OCI-LY7 (cell line): ENCODE results near the gene SIRPG. TPM values are rescaled to one million over a fixed set of nuclear protein-coding genes. Genes with fewer than 3 reads are reported as not detected.

Source experiments
- BruUV-seq: library from RNA; stranded (reverse); fragments of 400-500 nt; replicated peaks from 2 replicates; lab custom pipeline; 2021; lab: Mats Ljungman, UMichigan
- CTCF ChIA-PET: fragments of 300-600 bp; sonication (Branson Sonifier 250); formaldehyde crosslinking; loops from one replicate; lab custom pipeline; 2022; ENCODE audit warnings: antibody characterized with exemption; ENCODE audit not compliant: unreplicated experiment; lab: Charles Lee
- POLR2A ChIA-PET: fragments of 300-600 bp; sonication (Branson Sonifier 250); formaldehyde crosslinking; loops from one replicate; lab custom pipeline; 2022; ENCODE audit warnings: antibody characterized with exemption; lab: Charles Lee
- DNase-seq: peaks from one replicate; pipeline ENCODE4 v3.0.0-alpha.2; 2015; ENCODE audit warnings: low spot score
- H2AFZ ChIP-seq: fragments of 200-600 bp; sonication (generic), shearing (Covaris generic); 2 replicates; pipeline ENCODE4 v1.6.1; 2014; ENCODE audit warnings: mild to moderate bottlenecking, antibody characterized with exemption, low read length, moderate library complexity
- H3K27ac ChIP-seq: fragments of 200-600 bp; sonication (generic); 2 replicates; pipeline ENCODE4 v1.5.1; 2014; ENCODE audit warnings: mixed run types, low read depth, mild to moderate bottlenecking, moderate library complexity, low read length, inconsistent platforms; ENCODE audit not compliant: poor library complexity, severe bottlenecking
- H3K36me3 ChIP-seq: fragments of 200-600 bp; sonication (generic); 2 replicates; pipeline ENCODE4 v1.6.1; 2014; ENCODE audit warnings: mild to moderate bottlenecking, antibody characterized with exemption, low read length, moderate library complexity, mixed read lengths; ENCODE audit not compliant: insufficient read depth
- H3K4me1 ChIP-seq: fragments of 200-600 bp; sonication (generic); 2 replicates; pipeline ENCODE4 v1.5.1; 2014; ENCODE audit warnings: mild to moderate bottlenecking, low read length; ENCODE audit not compliant: insufficient read depth, poor library complexity, severe bottlenecking
- H3K4me2 ChIP-seq: fragments of 200-600 bp; sonication (generic); 2 replicates; pipeline ENCODE4 v1.6.1; 2014; ENCODE audit warnings: mild to moderate bottlenecking, low read length
- H3K4me3 ChIP-seq: fragments of 200-600 bp; sonication (generic); 2 replicates; pipeline ENCODE4 v1.5.1; 2014; ENCODE audit warnings: mild to moderate bottlenecking, low read depth, low read length; ENCODE audit not compliant: poor library complexity, severe bottlenecking
- H3K79me2 ChIP-seq: fragments of 200-600 bp; sonication (generic); 2 replicates; pipeline ENCODE4 v1.6.1; 2016; ENCODE audit warnings: low read depth, mild to moderate bottlenecking, low read length, moderate library complexity, mixed read lengths; ENCODE audit not compliant: insufficient read depth
- H3K9me2 ChIP-seq: fragments of 200-600 bp; sonication (generic); 2 replicates; pipeline ENCODE4 v1.6.1; 2016; ENCODE audit warnings: mild to moderate bottlenecking, low read length, mixed read lengths; ENCODE audit not compliant: insufficient read depth
- H3K9me3 ChIP-seq: fragments of 200-600 bp; sonication (generic); 2 replicates; pipeline ENCODE4 v1.6.1; 2014; ENCODE audit warnings: mild to moderate bottlenecking, mixed run types, low read length, mixed read lengths
- H4K20me1 ChIP-seq: fragments of 200-600 bp; sonication (generic); 2 replicates; pipeline ENCODE4 v1.6.1; 2014; ENCODE audit warnings: mild to moderate bottlenecking, antibody characterized with exemption, low read length, moderate library complexity, mixed read lengths; ENCODE audit not compliant: insufficient read depth
- EZH2phosphoT487 ChIP-seq: fragments of 200-600 bp; sonication (generic); IDR thresholded peaks from 2 replicates; pipeline ENCODE4 v1.6.1; 2018; ENCODE audit warnings: low read depth, borderline replicate concordance, mild to moderate bottlenecking, mixed run types, antibody characterized with exemption, low read length, moderate library complexity, mixed read lengths
- intact Hi-C: fragments of 100-400 bp; cut with micrococcal nuclease; formaldehyde crosslinking; loops from one replicate; pipeline ENCODE4 v1.10.0; 2022; ENCODE audit not compliant: unreplicated experiment
- total RNA-seq, 2 experiments: library from RNA; depleted of rRNA in 1 of 2; stranded (reverse); fragments of >200 nt in 1 of 2; shearing (Covaris generic) in 1 of 2; gene quantifications; 2 replicates each; pipeline ENCODE4 v1.2.3, GENCODE V29; 2014 to 2022
- TF ChIP-seq, protein P1 (sequence below): fragments of 200-600 bp; sonication (generic); conservative IDR thresholded peaks from 2 replicates; pipeline ENCODE4 v1.5.1; 2014; ENCODE audit warnings: mild to moderate bottlenecking, antibody characterized with exemption, low read length, moderate library complexity, mixed read lengths

Gene SIRPG
- total RNA-seq, 2 experiments from 2014 or later, result not detected

DNA sequence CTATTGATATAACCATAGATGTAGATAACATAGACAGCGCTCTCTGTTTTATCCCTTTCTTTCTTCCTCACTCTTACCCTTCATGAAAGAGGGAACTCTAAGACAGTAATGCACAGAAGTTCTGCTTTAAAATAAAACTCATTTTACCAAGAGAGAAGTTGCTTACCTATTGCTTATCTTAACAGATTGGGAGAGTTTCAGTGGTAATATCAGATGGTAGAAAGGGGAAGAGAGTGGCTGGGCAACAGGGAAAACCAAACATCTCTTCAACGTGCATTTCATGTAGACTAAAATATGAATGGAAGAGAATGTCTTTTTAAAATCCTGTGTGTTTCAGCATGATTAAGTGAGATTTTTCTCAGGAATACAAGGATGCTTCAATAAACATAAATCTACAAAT lies 45.3 kb upstream of the SIRPG start:
- no peaks in the 10 kb centered on the region for H3K4me1 ChIP-seq
- POLR2A ChIA-PET, result interaction anchor here (0.5 kb wide), 1 partner anchor 881 kb away, joined by 3 read pairs; no protein-coding TSS in a partner anchor
- no peaks in the 10 kb centered on the region for H3K36me3 ChIP-seq
- H3K79me2 ChIP-seq, result no peaks in the 10 kb centered on the region
- CTCF ChIA-PET, result no interaction called here
- BruUV-seq, result no TSS peak
- TF ChIP-seq, protein P1, sequence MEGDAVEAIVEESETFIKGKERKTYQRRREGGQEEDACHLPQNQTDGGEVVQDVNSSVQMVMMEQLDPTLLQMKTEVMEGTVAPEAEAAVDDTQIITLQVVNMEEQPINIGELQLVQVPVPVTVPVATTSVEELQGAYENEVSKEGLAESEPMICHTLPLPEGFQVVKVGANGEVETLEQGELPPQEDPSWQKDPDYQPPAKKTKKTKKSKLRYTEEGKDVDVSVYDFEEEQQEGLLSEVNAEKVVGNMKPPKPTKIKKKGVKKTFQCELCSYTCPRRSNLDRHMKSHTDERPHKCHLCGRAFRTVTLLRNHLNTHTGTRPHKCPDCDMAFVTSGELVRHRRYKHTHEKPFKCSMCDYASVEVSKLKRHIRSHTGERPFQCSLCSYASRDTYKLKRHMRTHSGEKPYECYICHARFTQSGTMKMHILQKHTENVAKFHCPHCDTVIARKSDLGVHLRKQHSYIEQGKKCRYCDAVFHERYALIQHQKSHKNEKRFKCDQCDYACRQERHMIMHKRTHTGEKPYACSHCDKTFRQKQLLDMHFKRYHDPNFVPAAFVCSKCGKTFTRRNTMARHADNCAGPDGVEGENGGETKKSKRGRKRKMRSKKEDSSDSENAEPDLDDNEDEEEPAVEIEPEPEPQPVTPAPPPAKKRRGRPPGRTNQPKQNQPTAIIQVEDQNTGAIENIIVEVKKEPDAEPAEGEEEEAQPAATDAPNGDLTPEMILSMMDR, result no peak
- TF ChIP-seq EZH2phosphoT487, result no peak
- H3K4me2 ChIP-seq, result no peak overlapping the region
- H2AFZ ChIP-seq, result no peak overlapping the region
- H4K20me1 ChIP-seq, result no peaks in the 10 kb centered on the region
- no peak for DNase-seq
- intact Hi-C loops, result no loop called here
- no peak overlapping the region for H3K27ac ChIP-seq
- H3K4me3 ChIP-seq, result no peak overlapping the region
- no peaks in the 10 kb centered on the region for H3K9me3 ChIP-seq
- peaks cover 5% of the 10 kb centered on the region; the same call in 1 of the 2 replicates for H3K9me2 ChIP-seq

DNA sequence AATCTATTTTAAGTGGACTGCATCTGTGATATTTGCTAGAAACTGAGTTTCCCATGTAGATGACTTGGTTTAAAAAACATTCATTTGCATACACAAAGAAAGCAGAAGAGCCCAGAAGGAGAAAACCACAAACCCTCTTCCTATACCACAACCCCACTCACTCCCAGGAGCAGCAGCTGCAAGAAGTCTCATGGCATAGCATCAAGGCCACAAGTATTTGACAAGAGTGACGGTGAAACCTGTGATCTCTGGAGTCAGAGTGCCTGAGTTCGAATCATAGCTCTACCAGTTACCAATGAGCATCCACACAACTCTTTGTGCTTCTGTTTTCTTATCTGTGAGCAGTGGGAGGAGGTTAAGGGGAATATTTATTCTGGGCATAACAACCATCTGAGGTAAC lies 44.7 kb upstream of the SIRPG start:
- Histone ChIP-seq H3K4me1 (no peaks in the 10 kb centered on the region), H3K79me2 (no peaks in the 10 kb centered on the region), H3K9me3 (no peaks in the 10 kb centered on the region), H3K4me2 (no peak overlapping the region), H4K20me1 (no peaks in the 10 kb centered on the region), H2AFZ (no peak overlapping the region), H3K36me3 (no peaks in the 10 kb centered on the region), H3K9me2 (peaks cover 5% of the 10 kb centered on the region; the same call in 1 of the 2 replicates), H3K27ac (no peak overlapping the region), H3K4me3 (no peak overlapping the region)
- CTCF ChIA-PET, result no interaction called here
- TF ChIP-seq, protein P1, result no peak
- no peak for TF ChIP-seq EZH2phosphoT487
- POLR2A ChIA-PET, result interaction anchor here (0.5 kb wide), 1 partner anchor 882 kb away, joined by 3 read pairs; no protein-coding TSS in a partner anchor
- BruUV-seq, result no TSS peak
- intact Hi-C loops, result no loop called here
- DNase-seq, result no peak

DNA sequence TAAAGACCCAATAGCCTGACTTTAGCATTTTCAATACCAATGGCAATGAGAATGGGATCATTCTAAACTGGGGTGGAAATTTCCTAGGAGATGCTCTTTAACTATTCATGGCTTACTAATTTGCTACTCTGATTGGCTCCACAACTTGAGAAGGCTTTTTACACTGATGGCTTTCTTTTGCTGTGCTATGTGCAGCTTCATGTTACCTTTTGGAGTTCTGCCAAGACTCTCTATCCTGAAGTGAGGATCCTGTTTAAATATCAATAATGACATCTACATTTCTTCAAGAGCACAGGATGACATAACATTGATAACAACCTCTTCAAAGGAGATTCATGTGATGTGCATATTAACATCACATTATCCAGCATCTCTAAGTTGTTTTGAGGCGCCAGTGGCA lies 43.4 kb upstream of the SIRPG start:
- Histone ChIP-seq H3K27ac (no peak overlapping the region), H3K9me3 (no peaks in the 10 kb centered on the region), H3K4me1 (no peaks in the 10 kb centered on the region), H3K36me3 (no peaks in the 10 kb centered on the region), H3K79me2 (no peaks in the 10 kb centered on the region), H2AFZ (no peak overlapping the region), H3K4me3 (no peak overlapping the region), H4K20me1 (no peaks in the 10 kb centered on the region), H3K9me2 (peaks cover 5% of the 10 kb centered on the region; the same call in 1 of the 2 replicates), H3K4me2 (no peak overlapping the region)
- intact Hi-C loops, result no loop called here
- no peak for DNase-seq
- no peak for TF ChIP-seq EZH2phosphoT487
- TF ChIP-seq, protein P1, result no peak
- POLR2A ChIA-PET, result no interaction called here
- BruUV-seq, result no TSS peak
- CTCF ChIA-PET, result no interaction called here
